IPS-NIHi7 (cell line): Measurements from ENCODE around the gene CTSA.
A peak's percentile ranks its signal among the peaks of the same experiment; 100 is the strongest.
"Not testable (repeated sequence)": the region's sequence is repeated elsewhere in the genome, so short reads cannot be mapped to it uniquely, and the experiment has no call there.

ENCODE experiments used
- DNase-seq: peaks from one replicate; pipeline ENCODE4 v3.0.0; 2012; ENCODE audit warnings: mixed read lengths; ENCODE audit errors: extremely low spot score

Gene CTSA

DNA sequence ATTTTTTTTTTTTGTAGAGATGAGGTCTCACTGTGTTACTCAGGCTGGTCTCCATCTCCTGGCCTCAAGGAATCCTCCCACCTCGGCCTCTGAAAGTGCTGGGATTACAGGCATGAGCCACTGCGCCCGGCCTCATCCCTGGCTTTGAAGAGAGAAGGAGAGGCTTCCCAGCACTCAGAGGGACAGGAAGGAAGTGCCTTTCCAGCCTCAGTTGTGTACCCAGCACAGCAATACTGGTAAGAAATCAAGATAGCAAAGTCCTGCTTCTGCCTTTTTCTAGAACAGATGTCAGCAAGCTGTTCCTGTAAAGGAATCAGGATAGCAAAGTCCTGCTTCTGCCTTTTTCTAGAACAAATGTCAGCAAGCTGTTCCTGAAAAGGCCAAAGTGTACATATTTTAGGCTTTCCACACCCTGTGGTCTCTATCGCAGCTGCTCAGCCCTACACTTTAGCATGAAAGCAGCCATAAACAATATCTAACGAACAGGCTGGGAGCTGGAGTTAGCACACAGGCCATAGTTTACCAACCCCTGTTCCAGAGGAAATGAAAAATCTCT is 27.1 kb downstream of the CTSA start:
- DNase-seq = no peak

DNA sequence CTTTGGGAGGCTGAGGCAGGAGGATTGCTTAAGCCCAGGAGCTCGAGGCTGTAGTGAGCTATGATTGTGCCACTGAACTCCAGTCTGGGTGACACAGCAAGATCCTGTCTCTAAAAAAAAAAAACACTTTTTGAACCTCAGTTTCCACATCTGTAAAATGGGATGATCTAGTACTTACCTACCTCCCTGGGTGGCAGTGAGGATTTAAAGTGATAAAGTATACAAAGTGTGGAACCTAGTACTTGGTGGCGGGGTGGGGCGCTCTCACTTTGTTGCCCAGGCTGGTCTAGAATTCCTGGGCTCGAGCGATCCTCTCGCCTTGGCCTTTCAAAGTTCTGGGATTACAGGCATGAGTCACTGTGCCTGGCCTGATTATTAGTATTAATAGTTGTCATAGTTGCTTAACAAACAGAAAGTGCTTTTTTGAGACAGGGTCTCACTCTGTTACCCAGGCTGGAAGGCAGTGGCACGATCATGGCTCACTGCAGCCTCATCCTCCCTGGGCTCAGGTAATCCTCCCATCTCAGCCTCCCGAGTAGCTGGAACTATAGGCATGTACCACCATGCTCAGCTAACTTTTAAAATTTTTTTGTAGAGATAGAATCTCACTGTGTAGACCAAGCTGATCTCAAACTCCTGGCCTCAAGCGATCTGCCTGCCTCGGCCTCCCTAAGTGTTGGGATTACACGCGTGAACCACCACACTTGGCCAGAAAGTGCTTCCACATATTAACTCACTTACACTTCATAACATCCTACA is 27.8 kb downstream of the CTSA start:
- DNase-seq = no peak

GRCh38 chr20:45919542-45920399 is 28.6 kb downstream of the CTSA start:
- no peak for DNase-seq

- no peak for DNase-seq
Observed at GRCh38 chr20:45920462-45921336, 29.6 kb downstream of the CTSA start.

GRCh38 chr20:45921337-45922189 is 30.4 kb downstream of the CTSA start:
- DNase-seq = no peak

- DNase-seq = no peak
Observed at GRCh38 chr20:45924391-45925261, 33.5 kb downstream of the CTSA start.

DNA sequence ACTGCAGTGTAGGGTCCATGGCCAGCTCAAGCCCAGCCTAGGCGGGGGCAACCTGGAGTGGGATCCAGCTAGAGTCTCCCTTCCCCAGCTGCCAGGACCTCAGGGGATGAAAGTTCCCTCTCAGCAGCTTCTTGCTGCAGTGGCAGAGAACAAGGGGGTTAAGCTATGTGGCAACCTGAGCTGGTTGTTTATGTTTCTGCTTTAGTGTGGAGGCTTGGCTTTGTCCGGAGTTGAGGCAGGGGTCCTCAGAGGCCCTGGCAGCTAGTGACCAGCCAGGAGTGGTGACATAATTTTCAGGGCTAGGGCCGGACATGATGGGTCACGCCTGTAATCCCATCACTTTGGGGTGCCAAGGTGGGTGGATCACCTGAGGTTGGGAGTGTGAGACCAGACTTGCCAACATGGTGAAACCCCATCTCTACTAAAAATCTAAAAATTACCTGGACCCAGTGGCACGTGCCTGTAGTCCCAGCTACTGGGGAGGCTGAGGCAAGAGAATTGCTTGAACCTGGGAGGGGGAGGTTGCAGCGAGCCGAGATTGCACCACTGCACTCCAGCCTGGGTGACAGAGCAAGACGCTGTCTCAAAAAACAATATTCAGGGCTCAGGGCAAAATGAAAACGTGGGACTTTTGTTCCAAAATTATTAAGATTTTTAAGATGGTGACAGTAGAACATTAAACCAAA is 34.8 kb downstream of the CTSA start:
- no peak for DNase-seq

DNA sequence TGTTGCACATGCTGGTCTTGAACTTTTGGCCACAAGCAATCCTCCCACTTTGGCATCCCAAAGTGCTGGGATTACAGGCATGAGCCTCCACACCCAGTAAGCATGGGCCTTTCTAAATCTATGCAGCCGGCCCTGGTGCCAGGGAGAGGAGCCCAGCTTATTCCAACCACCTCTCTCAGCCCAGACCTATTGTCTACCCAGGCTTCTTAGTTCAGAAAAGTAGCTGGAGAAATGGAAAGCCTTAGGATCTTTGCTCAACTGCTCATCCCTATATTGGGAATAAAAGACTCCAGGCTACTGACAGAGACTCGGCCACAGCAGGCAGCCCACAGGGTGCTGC is 35.6 kb downstream of the CTSA start:
- no peak for DNase-seq

GRCh38 chr20:45927071-45927878 is 36.1 kb downstream of the CTSA start:
- DNase-seq = no peak

DNA sequence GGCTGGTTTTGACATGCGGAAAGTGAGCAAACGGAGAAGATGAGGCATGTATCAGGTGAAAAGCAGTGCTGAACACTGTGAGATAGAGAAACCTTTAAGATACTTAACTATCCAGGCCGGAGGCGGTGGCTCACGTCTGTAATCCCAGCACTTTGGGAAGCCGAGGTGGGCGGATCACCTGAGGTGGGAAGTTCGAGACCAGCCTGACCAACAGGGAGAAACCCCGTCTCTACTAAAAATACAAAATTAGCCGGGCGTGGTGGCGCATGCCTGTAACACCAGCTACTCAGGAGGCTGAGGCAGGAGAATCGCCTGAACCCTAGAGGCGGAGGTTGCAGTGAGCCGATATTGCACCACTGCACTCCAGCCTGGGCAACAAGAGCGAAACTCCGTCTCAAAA is 40.5 kb downstream of the CTSA start:
- not testable (repeated sequence) for DNase-seq

DNA sequence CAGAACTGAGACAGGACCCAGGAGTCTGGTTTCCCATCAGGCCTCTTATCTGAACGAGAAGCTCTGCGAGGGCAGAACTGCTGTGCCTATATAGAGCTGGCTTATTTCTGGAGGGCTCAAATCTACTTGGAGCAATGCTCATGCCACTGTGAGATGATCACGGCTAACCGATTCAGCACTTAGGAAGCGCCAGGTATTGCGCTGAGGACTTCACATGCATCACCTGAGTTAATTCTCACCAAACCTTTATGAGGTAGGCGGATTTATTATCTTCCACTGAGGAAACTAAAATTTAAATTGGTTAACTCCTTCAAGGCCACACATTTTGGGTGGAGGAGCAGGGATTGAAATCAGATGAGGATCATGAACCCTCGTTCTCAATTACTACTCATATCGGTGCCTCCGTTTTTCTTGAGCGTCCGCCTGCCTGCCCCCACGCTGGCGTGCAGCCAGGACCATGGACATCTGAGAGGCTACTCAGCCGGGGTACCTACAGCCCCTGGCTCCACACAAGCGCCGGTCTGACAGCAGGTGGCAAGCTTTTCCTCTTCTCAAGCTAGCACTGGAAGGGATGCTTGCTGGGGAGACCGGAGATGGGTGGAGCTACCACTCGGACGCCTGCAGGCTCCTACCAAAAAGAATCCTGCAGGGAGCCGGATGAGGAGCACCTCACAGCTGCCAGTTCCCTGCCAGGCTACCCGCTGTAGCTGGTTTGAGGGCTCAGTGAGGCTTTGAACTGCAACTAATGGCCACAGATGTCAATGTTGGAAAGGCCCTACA is 42.3 kb downstream of the CTSA start:
- peak; percentile 91 for DNase-seq

GRCh38 chr20:45934046-45934585 is 43.0 kb downstream of the CTSA start:
- DNase-seq = peak; percentile 51

- DNase-seq = peak; percentile 99
Observed at GRCh38 chr20:45934586-45935415, 43.7 kb downstream of the CTSA start, which contains the start of gene PCIF1. PCIF1 (plus strand) TSS chr20:45934683; CDS start chr20:45939000, 4,317 bp downstream.

DNA sequence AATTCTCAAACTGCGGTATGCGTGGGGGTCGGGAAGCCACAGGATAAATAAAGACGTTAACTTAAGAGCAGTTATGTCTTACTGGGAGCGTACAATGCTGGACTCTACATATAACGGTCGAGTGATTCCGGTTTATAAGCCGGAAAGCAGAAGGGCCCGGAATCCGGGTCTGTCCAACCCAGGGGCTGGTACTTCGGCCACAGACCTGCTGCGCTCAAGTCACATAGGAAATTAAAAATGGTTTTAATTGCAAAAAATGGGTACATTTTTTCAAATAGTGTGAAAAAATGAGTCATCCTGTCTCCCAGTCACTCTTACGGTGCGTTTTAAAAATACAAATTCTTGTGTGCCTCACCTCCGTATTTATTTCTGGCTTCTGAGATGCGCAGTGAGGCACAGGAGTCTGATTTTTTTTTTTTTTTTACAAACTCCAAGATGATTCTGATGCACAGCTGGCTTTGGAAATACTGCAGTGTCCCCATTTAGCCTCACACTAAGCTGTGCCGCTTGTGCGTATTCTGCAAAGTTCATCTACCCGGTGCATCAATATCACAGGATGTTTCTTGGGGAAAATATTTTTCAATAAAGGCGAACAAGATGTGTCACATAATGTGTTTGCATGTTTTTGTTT is 44.4 kb downstream of the CTSA start:
- no peak for DNase-seq

GRCh38 chr20:45937765-45938164 is 46.6 kb downstream of the CTSA start:
- DNase-seq = no peak
